ENCODE data around the gene ZNF805. TPM values are rescaled to one million over a fixed set of nuclear protein-coding genes. Genes with fewer than 3 reads are reported as not detected.
"Not testable (repeated sequence)": the region's sequence is repeated elsewhere in the genome, so short reads cannot be mapped to it uniquely, and the experiment has no call there.

The ZNF805 gene
- total RNA-seq (ENCODE audit: low replicate concordance), result 16.8 and 16.9 TPM in 2 replicates
- long read RNA-seq, transcript ZNF805-202 (4 exons, 1,884 nt), result major isoform, 5 of 5 reads
- long read RNA-seq, partial matches to known transcripts, result 0 of 5 reads
- long read RNA-seq, other reads (novel, unspliced or antisense), result 0 of 5 reads

DNA sequence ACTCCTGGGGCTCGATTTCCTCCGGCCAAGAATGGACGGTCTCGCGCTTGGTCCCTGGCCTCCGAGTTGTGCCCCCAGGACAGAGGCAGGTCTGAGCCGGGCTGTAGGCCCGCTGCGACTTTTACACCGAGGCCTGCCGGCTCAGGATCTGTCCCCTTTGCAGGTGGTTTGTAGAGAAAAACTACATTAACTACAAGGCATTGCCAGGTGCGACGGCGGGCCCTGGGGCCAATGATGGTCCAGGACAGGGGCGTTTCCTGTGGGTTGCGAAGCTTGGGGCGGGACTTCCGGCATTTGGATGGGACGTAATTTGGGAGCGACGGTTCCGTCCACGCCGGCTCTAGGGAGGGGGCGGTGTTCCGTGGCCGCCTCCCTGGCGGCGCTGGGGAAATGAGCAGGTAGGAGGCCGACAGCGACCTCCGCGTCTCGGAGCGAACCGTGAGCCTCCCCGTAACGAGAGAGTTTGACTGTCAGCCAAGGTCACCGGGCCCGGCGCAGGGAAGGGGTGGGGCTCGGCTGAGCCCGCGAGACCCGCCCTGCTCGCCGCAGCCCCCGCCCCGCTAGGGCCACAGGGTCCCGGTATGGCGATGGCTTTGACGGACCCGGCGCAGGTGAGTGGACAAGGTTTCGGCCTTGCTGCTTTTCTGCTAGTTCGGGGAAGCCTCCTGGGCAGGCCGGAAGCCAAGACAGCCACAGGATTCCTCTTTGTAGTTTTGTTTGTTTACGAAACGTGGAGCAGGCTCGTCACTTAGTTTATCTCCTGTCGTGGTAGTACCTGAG, at the start of gene ZNF805:
ZNF805 (plus strand) TSS at position 322 of the 780 bp plus-strand sequence; CDS start at position 582, 260 bp downstream.
- TF ChIP-seq, protein P1, sequence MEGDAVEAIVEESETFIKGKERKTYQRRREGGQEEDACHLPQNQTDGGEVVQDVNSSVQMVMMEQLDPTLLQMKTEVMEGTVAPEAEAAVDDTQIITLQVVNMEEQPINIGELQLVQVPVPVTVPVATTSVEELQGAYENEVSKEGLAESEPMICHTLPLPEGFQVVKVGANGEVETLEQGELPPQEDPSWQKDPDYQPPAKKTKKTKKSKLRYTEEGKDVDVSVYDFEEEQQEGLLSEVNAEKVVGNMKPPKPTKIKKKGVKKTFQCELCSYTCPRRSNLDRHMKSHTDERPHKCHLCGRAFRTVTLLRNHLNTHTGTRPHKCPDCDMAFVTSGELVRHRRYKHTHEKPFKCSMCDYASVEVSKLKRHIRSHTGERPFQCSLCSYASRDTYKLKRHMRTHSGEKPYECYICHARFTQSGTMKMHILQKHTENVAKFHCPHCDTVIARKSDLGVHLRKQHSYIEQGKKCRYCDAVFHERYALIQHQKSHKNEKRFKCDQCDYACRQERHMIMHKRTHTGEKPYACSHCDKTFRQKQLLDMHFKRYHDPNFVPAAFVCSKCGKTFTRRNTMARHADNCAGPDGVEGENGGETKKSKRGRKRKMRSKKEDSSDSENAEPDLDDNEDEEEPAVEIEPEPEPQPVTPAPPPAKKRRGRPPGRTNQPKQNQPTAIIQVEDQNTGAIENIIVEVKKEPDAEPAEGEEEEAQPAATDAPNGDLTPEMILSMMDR (conservative IDR thresholded peaks at IDR 0.05), result no peak
- H3K9me3 Mint-ChIP-seq, result no peaks in the 10 kb centered on the region

DNA sequence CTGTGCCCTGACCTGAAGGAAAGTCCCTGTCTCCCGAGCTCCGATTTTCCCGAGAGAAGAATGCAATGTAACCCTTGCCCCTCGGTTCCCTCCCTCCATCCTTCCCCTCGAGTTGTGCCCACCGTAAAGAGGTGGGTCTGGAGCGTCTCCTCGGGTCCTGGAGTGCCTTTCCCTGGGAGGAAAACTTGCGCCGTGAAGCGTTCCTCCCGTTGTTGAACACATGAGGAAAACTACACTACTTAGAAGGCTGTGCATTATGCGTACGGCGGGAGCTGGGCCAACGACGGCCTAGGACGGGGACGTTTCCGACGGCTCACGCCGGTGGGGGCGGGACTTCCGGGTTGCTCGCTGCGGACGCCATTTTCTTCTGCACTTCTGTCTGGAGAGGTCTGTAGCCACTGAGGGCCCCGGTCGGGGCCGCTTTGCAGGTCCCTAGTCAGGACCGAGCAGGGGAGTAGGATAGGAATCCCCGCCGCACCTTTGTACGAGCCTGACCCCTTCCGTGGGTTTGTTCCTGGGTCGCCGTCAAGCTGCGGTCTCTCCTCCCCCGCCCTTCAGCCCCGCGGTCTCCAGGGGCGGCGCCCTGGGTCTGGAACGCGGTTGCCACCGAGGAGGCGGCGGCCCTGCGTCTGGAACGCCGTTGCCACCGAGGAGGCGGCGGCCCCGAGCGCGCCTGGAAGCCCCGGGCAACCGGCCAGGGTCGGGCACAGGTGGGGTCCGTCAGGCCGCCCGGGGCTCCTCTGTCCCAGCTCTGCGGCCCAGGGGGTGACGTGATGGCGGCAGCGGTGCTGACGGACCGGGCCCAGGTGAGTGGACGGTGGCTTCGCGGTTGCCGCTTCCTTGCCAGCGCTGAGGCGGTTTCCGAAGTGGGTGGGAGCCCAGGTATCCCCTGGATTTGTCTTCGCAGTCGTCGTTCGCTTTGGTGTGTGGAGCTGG, 49.0 kb upstream of the ZNF805 start, which contains the start of gene ZNF264:
ZNF264 (plus strand) TSS at position 360 of the 936 bp plus-strand sequence; CDS start at position 774, 414 bp downstream.
- Mint-ChIP-seq H3K27ac (peak within 1 kb of the TSS; percentile 95), H3K36me3 (peaks cover 41% of the 10 kb centered on the region), H3K27me3 (peaks cover 4% of the 10 kb centered on the region), H3K4me3 (peak within 1 kb of the TSS; percentile 98), H3K4me1 (ENCODE audit: unreplicated experiment) (peaks cover 14% of the 10 kb centered on the region), H3K9me3 (peaks cover 9% of the 10 kb centered on the region)
- peak; percentile 90 for DNase-seq (ENCODE audit: extremely low spot score, unreplicated experiment)
- TF ChIP-seq, protein P1 (conservative IDR thresholded peaks at IDR 0.05), result no peak

More for the DNA sequence above, at the start of gene ZNF805:
- peak; percentile 93 for DNase-seq (ENCODE audit: extremely low spot score, unreplicated experiment)
- H3K4me3 Mint-ChIP-seq, result peak within 1 kb of the TSS; percentile 96
- peak within 1 kb of the TSS; percentile 98 for H3K27ac Mint-ChIP-seq
- H3K4me1 Mint-ChIP-seq (ENCODE audit: unreplicated experiment), result peaks cover 25% of the 10 kb centered on the region
- H3K36me3 Mint-ChIP-seq, result peaks cover 11% of the 10 kb centered on the region
- H3K27me3 Mint-ChIP-seq, result no peaks in the 10 kb centered on the region

DNA sequence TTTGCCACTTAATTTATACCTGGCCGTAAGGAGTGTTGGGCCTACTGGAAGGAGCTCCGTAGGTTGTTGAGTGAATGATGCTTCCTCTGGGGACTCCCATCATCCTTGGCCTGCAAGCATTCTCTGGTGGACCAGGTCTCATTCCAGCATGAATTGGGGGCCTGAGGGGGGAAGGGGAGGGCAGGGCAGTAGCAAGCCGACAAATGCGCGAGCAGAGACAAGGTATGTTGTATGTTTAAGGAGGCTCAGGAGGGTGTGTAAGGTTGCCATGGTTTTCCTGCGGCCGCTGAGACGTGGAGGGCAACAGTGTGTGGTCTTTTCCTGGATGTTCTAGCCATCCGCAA, 48.4 kb upstream of the ZNF805 start:
- Mint-ChIP-seq H3K9me3 (peaks cover 9% of the 10 kb centered on the region), H3K4me3 (peak overlapping the region; percentile 98), H3K4me1 (ENCODE audit: unreplicated experiment) (peaks cover 14% of the 10 kb centered on the region), H3K27ac (peak overlapping the region; percentile 95), H3K36me3 (peaks cover 48% of the 10 kb centered on the region), H3K27me3 (peaks cover 4% of the 10 kb centered on the region)
- TF ChIP-seq, protein P1 (conservative IDR thresholded peaks at IDR 0.05), result no peak
- DNase-seq (ENCODE audit: extremely low spot score, unreplicated experiment), result peak; percentile 34

DNA sequence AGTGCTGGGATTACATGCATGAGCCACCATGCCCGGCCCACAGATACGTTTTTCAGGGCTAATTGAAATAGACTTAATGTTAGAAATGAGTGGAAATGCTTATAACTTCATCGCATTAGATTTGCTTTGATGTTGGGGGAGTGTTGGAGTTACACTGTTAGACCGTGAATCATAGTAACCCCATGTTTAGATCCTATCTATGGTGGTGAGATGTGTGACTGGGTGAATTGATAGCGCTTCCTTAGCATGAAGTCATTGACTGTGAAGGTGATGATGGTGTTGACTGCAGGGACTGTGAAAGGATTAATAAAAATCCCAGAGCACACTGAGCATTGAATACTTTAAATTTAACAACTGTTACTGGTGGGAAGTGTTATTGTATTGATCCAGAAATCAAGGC, 47.4 kb upstream of the ZNF805 start:
- no peak for DNase-seq (ENCODE audit: extremely low spot score, unreplicated experiment)
- Mint-ChIP-seq H3K27me3 (no peaks in the 10 kb centered on the region), H3K4me1 (ENCODE audit: unreplicated experiment) (peaks cover 14% of the 10 kb centered on the region), H3K9me3 (peaks cover 4% of the 10 kb centered on the region), H3K4me3 (peak overlapping the region; percentile 98), H3K36me3 (peaks cover 52% of the 10 kb centered on the region), H3K27ac (peak overlapping the region; percentile 59)
- TF ChIP-seq, protein P1 (conservative IDR thresholded peaks at IDR 0.05), result no peak

DNA sequence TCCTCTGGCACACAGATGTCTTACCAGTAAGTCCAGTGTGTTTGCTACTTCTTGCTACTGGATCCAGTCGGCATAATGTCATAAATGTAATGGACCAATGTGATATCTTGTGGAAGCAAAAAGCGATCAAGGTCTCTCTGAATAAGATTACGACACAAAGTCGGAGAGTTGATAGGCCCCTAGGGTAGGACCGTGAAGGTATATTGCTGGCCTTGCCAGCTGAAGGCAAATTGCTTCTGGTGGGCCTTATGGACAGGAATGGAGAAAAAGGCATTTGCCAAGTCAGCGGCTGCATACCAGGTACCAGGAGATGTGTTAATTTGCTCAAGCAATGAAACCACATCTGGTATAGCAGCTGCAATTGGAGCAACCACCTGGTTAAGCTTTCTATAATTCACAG, 42.6 kb upstream of the ZNF805 start:
- H3K27ac Mint-ChIP-seq; H3K4me3 Mint-ChIP-seq; H3K9me3 Mint-ChIP-seq; DNase-seq (ENCODE audit: extremely low spot score, unreplicated experiment); H3K27me3 Mint-ChIP-seq: not testable (repeated sequence)
- H3K36me3 Mint-ChIP-seq, result peaks cover 55% of the 10 kb centered on the region
- peaks cover 12% of the 10 kb centered on the region for H3K4me1 Mint-ChIP-seq (ENCODE audit: unreplicated experiment)
